Activated CD4-positive, alpha-beta T cell treated with anti-CD3 and anti-CD28 coated beads, Interleukin-2, amount 50 U/mL, for 24 hours (primary cell): Measurements from ENCODE around the gene NOB1.
A peak's percentile ranks its signal among the peaks of the same experiment; 100 is the strongest.
"Not testable (repeated sequence)": the region's sequence is repeated elsewhere in the genome, so short reads cannot be mapped to it uniquely, and the experiment has no call there.

ENCODE experiments used
- DNase-seq, 2 donors: peaks; one replicate each; pipeline ENCODE4 v3.0.0-alpha.2; 2020; ENCODE audit warnings: low read depth in 1 of 2, low spot score in 1 of 2

The NOB1 gene

DNA sequence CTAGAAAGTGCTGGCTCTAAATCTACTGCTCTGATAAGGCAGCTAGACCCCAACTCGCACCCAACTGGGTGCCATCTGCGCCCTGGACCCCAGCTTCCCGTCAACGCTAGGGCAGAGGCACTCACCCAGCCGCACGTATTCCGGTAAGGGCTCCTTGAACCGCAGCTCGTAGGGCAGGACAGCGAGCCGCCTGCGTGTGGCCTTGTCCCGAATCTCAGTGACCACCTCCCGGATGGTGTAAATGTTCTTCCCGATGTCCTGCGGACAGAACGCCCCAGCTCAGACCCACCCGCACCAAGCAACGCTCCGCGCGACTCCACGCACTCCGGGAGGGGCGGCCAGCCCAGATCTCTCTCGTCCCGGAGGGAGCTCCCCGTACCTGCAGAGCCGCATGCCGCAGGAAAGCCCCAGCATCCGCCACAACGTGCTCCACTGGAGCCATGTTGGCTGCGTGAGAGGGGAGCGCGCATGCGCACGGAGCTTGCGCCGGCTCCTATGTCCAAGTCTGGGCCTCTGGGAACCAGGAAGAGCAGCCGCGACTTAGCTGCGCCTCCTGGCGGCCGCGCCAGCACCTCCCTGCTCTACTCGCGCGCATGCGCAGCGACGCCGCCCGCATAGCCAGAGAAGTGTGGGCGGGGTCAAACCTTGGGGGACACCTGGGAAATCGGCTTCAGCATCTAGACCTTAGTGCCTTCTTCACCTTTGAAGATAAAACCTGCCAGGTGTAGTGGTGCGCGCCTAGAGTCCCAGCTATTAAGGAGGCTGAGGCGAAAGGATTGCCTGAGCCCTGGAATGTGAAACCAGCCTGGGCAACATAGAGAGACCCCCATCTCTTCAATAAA lies at the start of gene NOB1:
NOB1 (minus strand) TSS at position 458 of the 842 bp plus-strand sequence; CDS start at position 442, 16 bp downstream.
- DNase-seq = peak; percentile 91 to 92

DNA sequence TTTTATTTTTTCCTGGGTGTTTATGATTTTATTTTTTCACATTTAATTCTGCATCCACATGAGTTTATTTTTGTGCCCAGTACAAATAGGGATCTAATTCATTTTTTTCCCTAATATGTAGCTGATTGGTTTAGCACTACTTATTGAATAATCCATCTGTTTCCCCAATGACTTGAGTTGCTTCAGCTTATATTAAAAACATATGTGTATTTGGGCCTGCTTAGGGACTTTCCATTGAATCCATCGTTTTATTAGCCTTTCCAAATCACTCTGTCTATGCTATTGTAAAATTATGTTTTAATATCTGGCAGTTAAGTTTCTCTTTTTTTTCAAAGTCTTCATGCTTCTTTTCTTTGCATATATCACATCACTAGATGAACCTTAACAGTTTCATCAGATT lies 49.6 kb upstream of the NOB1 start:
- no peak for DNase-seq

- no peak for DNase-seq
These were observed 44.9 kb upstream of the NOB1 start for GRCh38 chr16:69799611-69800031.

GRCh38 chr16:69798466-69798865 lies 43.7 kb upstream of the NOB1 start:
- DNase-seq = no peak

DNA sequence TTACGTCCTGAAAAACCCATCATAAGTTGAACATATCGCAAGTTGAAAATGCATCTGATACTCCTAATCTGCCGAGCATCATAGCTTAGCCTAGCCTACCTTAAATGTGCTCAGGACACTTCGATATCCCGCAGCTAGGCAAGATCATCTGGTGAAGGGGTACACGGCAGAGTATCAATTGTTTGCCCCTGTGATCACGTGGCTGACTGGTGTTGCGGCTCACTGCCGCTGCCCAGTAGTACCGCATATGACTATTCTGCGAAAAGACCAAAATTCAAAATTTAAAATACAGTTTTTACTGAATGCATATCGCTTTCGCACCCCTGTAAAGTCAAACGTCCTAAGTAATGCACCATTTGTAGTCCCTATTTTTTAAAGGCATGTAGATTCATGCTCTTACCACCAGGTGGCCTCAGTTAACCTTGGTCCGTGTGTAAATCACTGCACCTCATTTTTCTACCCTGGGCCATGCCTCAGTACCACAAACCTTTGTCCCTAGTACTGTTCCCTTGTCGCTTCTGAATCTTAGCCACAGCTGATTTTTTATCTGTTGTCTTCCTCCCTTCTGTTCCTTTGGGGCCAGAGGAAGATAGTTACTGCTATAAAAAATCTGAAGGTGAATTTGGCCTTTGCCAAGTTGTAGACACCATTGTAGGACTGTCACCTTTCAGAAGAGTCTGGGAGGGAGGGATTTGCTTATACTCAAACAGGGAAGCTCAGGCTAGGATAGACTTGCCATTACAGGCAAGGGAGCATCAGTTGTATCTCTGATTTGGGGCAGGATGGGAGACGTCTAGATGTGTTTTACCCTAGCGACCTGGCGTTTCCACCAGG lies 41.8 kb upstream of the NOB1 start:
- DNase-seq = peak in 1 of 2 donors; percentile 10

DNA sequence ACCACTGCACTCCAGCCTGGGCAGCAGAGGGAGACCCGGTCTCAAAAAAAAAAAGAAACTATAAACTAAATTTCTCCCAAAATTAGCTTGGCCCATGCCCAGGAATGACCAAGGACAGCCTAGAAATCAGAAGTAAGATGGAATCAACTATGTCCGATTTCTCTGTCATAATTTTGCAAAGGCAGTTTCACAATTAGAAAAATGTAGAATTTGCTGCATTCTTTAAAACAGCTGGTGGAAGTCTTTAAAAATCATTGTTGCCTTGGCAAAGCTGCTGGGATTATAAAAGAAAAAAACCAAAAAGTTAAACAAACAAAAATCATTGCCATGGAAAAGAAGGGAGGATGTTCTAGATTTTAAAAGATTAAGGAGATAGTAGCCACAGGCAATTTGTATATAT lies 39.8 kb upstream of the NOB1 start:
- DNase-seq = no peak

GRCh38 chr16:69793526-69793925 lies 38.8 kb upstream of the NOB1 start:
- no peak for DNase-seq

- not testable (repeated sequence) for DNase-seq
These were observed 36.7 kb upstream of the NOB1 start for GRCh38 chr16:69791391-69791847.

DNA sequence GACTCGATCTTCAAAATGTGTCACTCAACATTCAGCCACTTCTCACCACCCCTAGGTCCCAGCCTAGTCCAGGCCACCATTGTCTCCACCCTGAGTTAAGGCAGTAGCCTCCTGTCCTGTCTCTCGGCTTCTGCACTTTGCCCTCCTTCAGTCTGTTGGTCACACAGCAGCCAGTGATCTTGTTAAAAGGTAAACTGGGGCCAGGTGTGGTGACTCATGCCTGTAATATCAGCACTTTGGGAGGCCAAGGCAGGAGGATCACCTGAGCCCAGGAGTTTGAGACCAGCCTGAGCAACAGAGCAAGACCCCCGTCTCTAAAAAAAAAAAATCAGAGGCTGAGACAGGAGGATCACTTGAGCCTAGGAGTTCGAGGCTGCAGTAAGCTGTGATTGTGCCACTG lies 33.2 kb upstream of the NOB1 start:
- DNase-seq = no peak

GRCh38 chr16:69784586-69784985 lies 29.9 kb upstream of the NOB1 start:
- DNase-seq = no peak

DNA sequence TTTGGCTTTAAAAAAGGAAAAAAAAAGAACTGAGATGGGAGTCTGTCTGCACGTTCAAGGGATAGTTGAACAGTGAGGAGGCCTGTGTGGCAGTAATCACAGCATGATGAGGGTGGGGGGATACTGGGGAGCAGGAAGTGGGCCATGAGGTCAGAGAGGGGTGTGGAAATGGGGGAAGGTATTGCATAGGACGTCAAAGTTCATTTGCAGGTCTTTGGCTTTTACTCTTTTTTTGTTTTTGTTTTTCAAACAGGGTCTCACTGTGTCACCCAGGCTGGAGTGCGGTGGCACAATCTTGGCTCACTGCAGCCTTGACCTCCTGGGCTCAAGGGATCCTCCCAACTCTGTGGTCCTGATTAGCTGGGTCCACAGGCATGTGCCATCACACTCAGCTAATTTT lies 26.4 kb upstream of the NOB1 start:
- no peak for DNase-seq

- DNase-seq = no peak
These were observed 25.0 kb upstream of the NOB1 start for GRCh38 chr16:69779724-69780123.

GRCh38 chr16:69775563-69775962 lies 20.8 kb upstream of the NOB1 start:
- no peak for DNase-seq

DNA sequence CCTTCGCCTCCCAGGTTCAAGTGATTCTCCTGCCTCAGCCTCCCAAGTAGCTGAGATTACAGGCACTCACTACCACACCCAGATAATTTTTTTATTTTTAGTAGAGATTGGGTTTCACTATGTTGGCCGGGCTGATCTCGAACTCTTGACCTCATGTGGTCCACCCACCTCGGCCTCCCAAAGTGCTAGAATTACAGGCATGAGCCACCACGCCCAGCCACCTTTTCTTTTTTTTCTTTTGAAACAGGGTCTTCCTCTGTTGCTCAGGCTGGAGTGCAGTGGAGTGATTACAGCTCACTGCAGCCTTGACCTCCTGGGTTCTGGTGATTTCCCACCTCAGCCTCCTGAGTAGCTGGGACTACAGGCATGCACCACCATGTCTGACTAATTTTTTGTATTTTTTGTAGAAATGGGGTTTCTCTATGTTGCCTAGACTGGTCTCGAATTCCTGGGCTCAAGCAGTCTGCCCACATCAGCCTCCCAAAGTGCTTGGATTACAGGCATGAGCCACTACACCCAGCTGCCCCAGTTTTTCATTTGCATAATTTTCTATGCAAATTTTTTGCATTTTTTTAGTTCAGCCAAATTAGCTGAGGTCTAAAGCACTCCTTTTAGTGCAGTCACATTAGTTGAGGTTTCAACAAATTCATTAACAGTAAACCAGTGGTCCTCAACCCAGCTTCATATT lies 18.7 kb upstream of the NOB1 start:
- no peak for DNase-seq

- DNase-seq = no peak
These were observed 16.9 kb upstream of the NOB1 start for GRCh38 chr16:69771651-69771967.

GRCh38 chr16:69769404-69769803 lies 14.7 kb upstream of the NOB1 start:
- no peak for DNase-seq

GRCh38 chr16:69768666-69769065 lies 13.9 kb upstream of the NOB1 start:
- DNase-seq = no peak

GRCh38 chr16:69767459-69768229 lies 12.9 kb upstream of the NOB1 start:
- no peak for DNase-seq

DNA sequence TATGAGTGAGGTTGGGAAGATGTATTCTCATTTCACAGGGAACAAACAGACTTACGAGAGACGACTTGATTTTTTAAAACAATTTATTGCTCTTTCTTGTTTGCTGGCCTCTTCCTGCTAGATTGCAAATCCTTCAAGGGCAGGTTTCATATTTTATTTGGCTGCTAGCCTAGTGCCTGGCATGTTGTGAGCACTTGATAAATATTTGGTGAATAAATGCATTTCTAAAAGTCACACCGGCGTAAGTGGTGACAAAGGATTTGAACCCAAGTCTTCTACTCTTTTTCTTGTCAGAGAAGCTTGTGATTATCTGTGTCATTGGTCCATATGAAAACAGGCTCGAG lies 8.8 kb upstream of the NOB1 start:
- DNase-seq = no peak

DNA sequence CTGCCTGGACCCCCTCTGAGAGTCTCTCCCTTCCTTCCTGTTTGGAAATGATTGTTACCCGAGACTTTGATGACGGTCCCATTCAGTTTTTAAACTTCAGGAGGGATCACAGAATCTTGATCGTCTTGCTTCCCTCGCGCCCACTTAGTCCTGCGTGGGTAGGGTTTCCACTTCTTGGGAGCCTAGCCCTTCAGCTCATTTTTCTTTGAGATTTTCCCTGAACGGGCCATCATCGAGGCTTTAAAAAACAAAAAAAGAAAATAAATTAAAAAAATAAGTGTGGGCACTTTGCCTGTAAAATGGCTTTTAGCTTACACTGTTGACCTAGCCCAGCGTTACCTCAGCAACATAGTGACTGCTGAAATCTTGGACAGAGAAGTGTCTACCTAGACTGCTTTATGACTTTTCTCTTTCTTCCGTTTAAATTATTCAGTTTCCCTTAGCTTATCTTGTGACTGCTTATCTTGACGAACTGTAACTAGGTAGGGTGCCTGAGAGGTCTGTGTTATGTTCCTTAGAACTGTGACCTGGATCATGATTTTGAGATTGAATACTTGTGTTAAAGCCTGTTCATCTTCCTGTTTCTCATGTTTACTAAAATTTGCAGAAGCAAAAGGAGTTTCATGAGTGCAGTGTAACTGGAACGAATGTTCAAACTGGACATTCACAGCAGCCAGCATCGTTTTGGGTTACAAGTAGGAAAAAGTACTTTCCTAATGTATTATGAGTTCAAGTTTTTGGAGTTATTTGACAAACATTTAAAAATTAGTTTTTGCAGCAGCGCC lies 8.3 kb upstream of the NOB1 start:
- no peak for DNase-seq
